ENCODE data around the gene PRKRIP1. TPM values are rescaled to one million over a fixed set of nuclear protein-coding genes. Genes with fewer than 3 reads are reported as not detected.

Gene PRKRIP1
- total and polyA plus RNA-seq, 4 donors, result 5.4 to 15.8 (median 7.1) TPM

- no peak for TF ChIP-seq CTCF (IDR thresholded peaks at IDR 0.05; ENCODE audit: low read depth, low read length, missing input control)
- TF ChIP-seq TAF1 (conservative IDR thresholded peaks at IDR 0.05), result no peak
- no peak for TF ChIP-seq YY1 (IDR thresholded peaks at IDR 0.05)
- no peak for TF ChIP-seq GABPA (IDR thresholded peaks at IDR 0.05 in 1 of 2, conservative IDR thresholded peaks at IDR 0.05 in 1 of 2)
- no peak for TF ChIP-seq HNF4G (IDR thresholded peaks at IDR 0.05)
Observed at GRCh38 chr7:102455596-102455995, 59.4 kb downstream of the PRKRIP1 start (continued).

- no peak overlapping the region for H3K9ac ChIP-seq (ENCODE audit: low read depth in 1 of 2, low read length in 2 of 2)
- 95% methylated on average over 10 of the region's 10 CpGs for WGBS
- peaks cover 6 to 35% (median 9%) of the 10 kb centered on the region in 4 donors for H3K36me3 ChIP-seq (ENCODE audit: control insufficient read depth in 4 of 4, insufficient read depth in 3 of 4, low read depth in 1 of 4, low read length in 3 of 4)
- no peak for TF ChIP-seq NR2F2 (IDR thresholded peaks at IDR 0.05)
- TF ChIP-seq TAF1 (conservative IDR thresholded peaks at IDR 0.05), result no peak
- TF ChIP-seq MAX (IDR thresholded peaks at IDR 0.05), result no peak
- TF ChIP-seq ZBTB33 (IDR thresholded peaks at IDR 0.05), result no peak
- TF ChIP-seq HNF4A (conservative IDR thresholded peaks at IDR 0.05), result no peak
- TF ChIP-seq GABPA (IDR thresholded peaks at IDR 0.05 in 1 of 2, conservative IDR thresholded peaks at IDR 0.05 in 1 of 2), result no peak
- no peak for TF ChIP-seq YY1 (IDR thresholded peaks at IDR 0.05)
- TF ChIP-seq RXRA (IDR thresholded peaks at IDR 0.05), result no peak
- no peak for TF ChIP-seq REST (IDR thresholded peaks at IDR 0.05)
- TF ChIP-seq FOXA2 (IDR thresholded peaks at IDR 0.05), result no peak
- no peak for TF ChIP-seq HNF4G (IDR thresholded peaks at IDR 0.05)
- TF ChIP-seq RAD21 (IDR thresholded peaks at IDR 0.05), result no peak
- no peak for TF ChIP-seq EGR1 (IDR thresholded peaks at IDR 0.05; ENCODE audit: low read depth in 2 of 2)
- TF ChIP-seq FOXA1 (IDR thresholded peaks at IDR 0.05), result no peak
- no peak for TF ChIP-seq JUND (IDR thresholded peaks at IDR 0.05)
- no peak for TF ChIP-seq SP1 (IDR thresholded peaks at IDR 0.05)
- no peak for TF ChIP-seq CTCF (IDR thresholded peaks at IDR 0.05; ENCODE audit: low read depth, low read length, missing input control)
- no peaks in the 10 kb centered on the region for H3K4me1 ChIP-seq (ENCODE audit: control insufficient read depth in 4 of 4, insufficient read depth in 4 of 4, low read length in 3 of 4)
- no peak for DNase-seq (ENCODE audit: low spot score)
- no peak overlapping the region for H3K27ac ChIP-seq (ENCODE audit: low read depth in 1 of 2, low read length in 2 of 2)
- H3K4me3 ChIP-seq (ENCODE audit: low read depth in 1 of 3, low read length in 3 of 3), result no peak overlapping the region
- H3K9me3 ChIP-seq (ENCODE audit: control insufficient read depth in 4 of 4, low read length in 3 of 4), result no peaks in the 10 kb centered on the region
- no peaks in the 10 kb centered on the region for H3K27me3 ChIP-seq (ENCODE audit: control insufficient read depth in 4 of 4, insufficient read depth in 4 of 4, low read length in 3 of 4)
Observed at GRCh38 chr7:102456327-102456726, 60.2 kb downstream of the PRKRIP1 start.

All from liver (tissue), 9 donors.